Endothelial cell of umbilical vein (primary cell): ENCODE results near the gene SLC35G6.
"Not testable (repeated sequence)": the region's sequence is repeated elsewhere in the genome, so short reads cannot be mapped to it uniquely, and the experiment has no call there.

Experiments used
- EZH2 ChIP-seq: IDR thresholded peaks from 2 replicates; pipeline ENCODE4 v1.6.1; 2012; ENCODE audit warnings: borderline replicate concordance, low read depth, mild to moderate bottlenecking, moderate library complexity, low read length, inconsistent platforms; ENCODE audit not compliant: severe bottlenecking
- FOS ChIP-seq: IDR thresholded peaks from 2 replicates; pipeline ENCODE4 v1.6.1; 2011; ENCODE audit warnings: mild to moderate bottlenecking, low read length, moderate library complexity, borderline replicate concordance; ENCODE audit not compliant: insufficient read depth
- JUN ChIP-seq: IDR thresholded peaks from 2 replicates; pipeline ENCODE4 v1.6.1; 2011; ENCODE audit warnings: borderline replicate concordance, low read depth; ENCODE audit not compliant: insufficient read length, insufficient read depth
- MAX ChIP-seq: IDR thresholded peaks from 2 replicates; pipeline ENCODE4 v1.6.1; 2011; ENCODE audit not compliant: insufficient read depth, insufficient read length
- MYC ChIP-seq: IDR thresholded peaks from one replicate; pipeline ENCODE4 v1.6.1; 2011; ENCODE audit warnings: mild to moderate bottlenecking, low read depth, low read length
- POLR2A ChIP-seq: IDR thresholded peaks from 2 replicates; pipeline ENCODE4 v1.6.1; 2012; ENCODE audit warnings: low read depth, mild to moderate bottlenecking, control low read depth, low read length
- POLR2AphosphoS5 ChIP-seq: IDR thresholded peaks from 2 replicates; pipeline ENCODE4 v1.6.1; 2012; ENCODE audit warnings: low read depth, mild to moderate bottlenecking, control low read depth, low read length, moderate library complexity; ENCODE audit not compliant: insufficient read depth
- TF ChIP-seq, protein P1 (sequence below), 2 donors: IDR thresholded peaks; 1 replicate in 1 of 2; 2 replicates in 1 of 2; pipeline ENCODE4 v1.5.1; 2011; ENCODE audit warnings: low read length in 2 of 2, mild to moderate bottlenecking in 2 of 2, moderate library complexity in 2 of 2, control low read depth in 1 of 2, inconsistent platforms in 1 of 2, low read depth in 1 of 2; ENCODE audit not compliant: insufficient read depth in 1 of 2; ENCODE audit errors: extremely low read depth in 1 of 2

- TF ChIP-seq JUN, POLR2A, MYC, POLR2AphosphoS5, MAX, EZH2, FOS: not testable (repeated sequence)
- TF ChIP-seq, protein P1, sequence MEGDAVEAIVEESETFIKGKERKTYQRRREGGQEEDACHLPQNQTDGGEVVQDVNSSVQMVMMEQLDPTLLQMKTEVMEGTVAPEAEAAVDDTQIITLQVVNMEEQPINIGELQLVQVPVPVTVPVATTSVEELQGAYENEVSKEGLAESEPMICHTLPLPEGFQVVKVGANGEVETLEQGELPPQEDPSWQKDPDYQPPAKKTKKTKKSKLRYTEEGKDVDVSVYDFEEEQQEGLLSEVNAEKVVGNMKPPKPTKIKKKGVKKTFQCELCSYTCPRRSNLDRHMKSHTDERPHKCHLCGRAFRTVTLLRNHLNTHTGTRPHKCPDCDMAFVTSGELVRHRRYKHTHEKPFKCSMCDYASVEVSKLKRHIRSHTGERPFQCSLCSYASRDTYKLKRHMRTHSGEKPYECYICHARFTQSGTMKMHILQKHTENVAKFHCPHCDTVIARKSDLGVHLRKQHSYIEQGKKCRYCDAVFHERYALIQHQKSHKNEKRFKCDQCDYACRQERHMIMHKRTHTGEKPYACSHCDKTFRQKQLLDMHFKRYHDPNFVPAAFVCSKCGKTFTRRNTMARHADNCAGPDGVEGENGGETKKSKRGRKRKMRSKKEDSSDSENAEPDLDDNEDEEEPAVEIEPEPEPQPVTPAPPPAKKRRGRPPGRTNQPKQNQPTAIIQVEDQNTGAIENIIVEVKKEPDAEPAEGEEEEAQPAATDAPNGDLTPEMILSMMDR (IDR thresholded peaks at IDR 0.05; ENCODE audit: extremely low read depth in 1 of 2, insufficient read depth in 1 of 2, low read depth in 1 of 2, low read length in 2 of 2) = not testable (repeated sequence)
Observed at GRCh38 chr17:7469843-7470242, 11.4 kb upstream of the SLC35G6 start.
